Left lung (tissue), 10 donors: ENCODE measurements around the gene AIFM1. TPM values are rescaled to one million over a fixed set of nuclear protein-coding genes. Genes with fewer than 3 reads are reported as not detected.

Source experiments
- ATAC-seq: fragments of 200-7000 bp; cut with Tn5 transposase; one replicate; pipeline ENCODE4 v1.9.1; 2020; ENCODE audit warnings: moderate library complexity
- DNase-seq, 4 donors: peaks; one replicate each; pipeline ENCODE4 v3.0.0-alpha.2; 2013 to 2020
- H3K27ac ChIP-seq, 2 donors: fragments of 200-600 bp; sonication (generic) in 1 of 2; one replicate each; pipeline versions ENCODE4 v1.5.0 to v1.8.0; 2020 to 2021
- H3K27me3 ChIP-seq, 2 donors: fragments of 200-600 bp; sonication (generic) in 1 of 2; one replicate each; pipeline versions ENCODE4 v1.5.0 to v1.8.0; 2020 to 2021
- H3K36me3 ChIP-seq, 2 donors: fragments of 200-600 bp; sonication (generic) in 1 of 2; one replicate each; pipeline versions ENCODE4 v1.5.0 to v1.8.0; 2020 to 2021
- H3K4me1 ChIP-seq, 2 donors: fragments of 200-600 bp; one replicate each; pipeline ENCODE4 v1.8.0; 2021
- H3K4me3 ChIP-seq, 2 donors: fragments of 200-600 bp; sonication (generic) in 1 of 2; one replicate each; pipeline versions ENCODE4 v1.5.0 to v1.8.0; 2020 to 2021; ENCODE audit warnings: mild to moderate bottlenecking in 1 of 2
- H3K9me3 ChIP-seq, 2 donors: fragments of 200-600 bp; sonication (generic) in 1 of 2; one replicate each; pipeline versions ENCODE4 v1.5.0 to v1.8.0; 2020 to 2021
- CTCF ChIP-seq, 2 donors: fragments of 200-600 bp; sonication (generic) in 1 of 2; IDR thresholded peaks; one replicate each; pipeline versions ENCODE4 v1.5.0 to v1.8.0; 2021; ENCODE audit warnings: antibody characterized with exemption in 2 of 2
- intact Hi-C, 2 donors: fragments of 100-400 bp; cut with DNase I; formaldehyde crosslinking; loops; one replicate each; pipeline versions ENCODE4 v1.11.2 to v1.14.2; 2022
- polyA plus RNA-seq, 6 donors: library from polyadenylated mRNA; unstranded; fragments of 120-200 nt; gene quantifications; one replicate each; pipeline ENCODE4 v1.2.1, GENCODE V29; 2013; ENCODE audit not compliant: insufficient read length in 6 of 6
- total RNA-seq, 2 donors: library from RNA; stranded (reverse); fragmentation: NEBNext Ultra II Directional; extraction: Animal tissue kit (Norgen Biotek cat#: 25700); gene quantifications; one replicate each; pipeline ENCODE4 v1.2.1, GENCODE V29; 2021
- donor health status: DM: no; HTN: yes; CAD: no.
- donor health status: DM: no; HTN: no; CAD: no.

The AIFM1 gene
- total and polyA plus RNA-seq, 8 donors: 27.2 to 34.9 (median 30.7) TPM

- H3K4me1 ChIP-seq: peaks cover 0 to 38% of the 10 kb centered on the region in 2 donors
- DNase-seq (peak in 2 of 4 donors; percentile 35 to 65), ATAC-seq (peak; percentile 66)
- no peak overlapping the region for H3K4me3 ChIP-seq
- no peaks in the 10 kb centered on the region for H3K27me3 ChIP-seq
- TF ChIP-seq CTCF (IDR thresholded peaks at IDR 0.05): peak; percentile 59 to 74
- H3K36me3 ChIP-seq: no peaks in the 10 kb centered on the region
- no peaks in the 10 kb centered on the region for H3K9me3 ChIP-seq
- no peak overlapping the region for H3K27ac ChIP-seq
- intact Hi-C loops: loop anchor here in 1 of 2 donors (10.0 kb wide), 1 partner anchor 95 kb away; the partner anchor contains the start of gene RAB33A
Measured at GRCh38 chrX:130079824-130080406, 85.7 kb downstream of the AIFM1 start.

Other genes starting within 250 kb of the AIFM1 start
- gene BCORL1, start 183.2 kb downstream of the AIFM1 start, total RNA-seq: 10 to 100 TPM; 12.1 to 14.3 TPM
- gene BCORL1, start 183.2 kb downstream of the AIFM1 start, polyA plus RNA-seq: 10 to 100 TPM; 15.5 to 20.7 (median 19.2) TPM
- 10 to 100 TPM; 20.2 to 23.9 TPM for gene ELF4, start 55.3 kb downstream of the AIFM1 start, total RNA-seq
- gene ELF4, start 55.3 kb downstream of the AIFM1 start, polyA plus RNA-seq: 10 to 100 TPM; 10.1 to 13.2 (median 12.3) TPM
- 1 to 10 TPM in 1 of 2 donors, under 1 TPM in 1; 0.58 to 1.4 TPM for gene RAB33A, start 6.1 kb upstream of the AIFM1 start, total RNA-seq
- gene RAB33A, start 6.1 kb upstream of the AIFM1 start, polyA plus RNA-seq: under 1 TPM; 0.44 to 0.93 (median 0.73) TPM
- gene ZNF280C, start 103.1 kb upstream of the AIFM1 start, total RNA-seq: 1 to 10 TPM; 3.9 to 4.3 TPM
- gene ZNF280C, start 103.1 kb upstream of the AIFM1 start, polyA plus RNA-seq: 10 to 100 TPM in 1 of 6 donors, 1 to 10 TPM in 5; 7.8 to 10.2 (median 8.9) TPM
- 10 to 100 TPM in 1 of 2 donors, 1 to 10 TPM in 1; 8.3 to 10.9 TPM for gene SLC25A14, start 174.1 kb upstream of the AIFM1 start, total RNA-seq
- gene SLC25A14, start 174.1 kb upstream of the AIFM1 start, polyA plus RNA-seq: 10 to 100 TPM; 23.2 to 33.4 (median 27.6) TPM
- gene GPR119, start 219.8 kb upstream of the AIFM1 start, total RNA-seq: not detected
- not detected for gene GPR119, start 219.8 kb upstream of the AIFM1 start, polyA plus RNA-seq
- gene RBMX2, start 236.1 kb upstream of the AIFM1 start, total RNA-seq: 10 to 100 TPM; 13.6 to 15.4 TPM
- 10 to 100 TPM; 30.9 to 39.1 (median 35.7) TPM for gene RBMX2, start 236.1 kb upstream of the AIFM1 start, polyA plus RNA-seq